GM23248 (cell line): ENCODE data around the gene TRAF3.

ENCODE experiments used
- EZH2 ChIP-seq: fragments of 200-600 bp; sonication (generic); IDR thresholded peaks from 2 replicates; pipeline ENCODE4 v1.6.1; 2018; ENCODE audit warnings: antibody characterized with exemption, mild to moderate bottlenecking; ENCODE audit not compliant: insufficient read depth, poor library complexity, severe bottlenecking
- EZH2phosphoT487 ChIP-seq: fragments of 200-600 bp; sonication (generic); IDR thresholded peaks from 2 replicates; pipeline ENCODE4 v1.6.1; 2018; ENCODE audit warnings: antibody characterized with exemption, moderate library complexity, mild to moderate bottlenecking, low read depth; ENCODE audit not compliant: insufficient read depth

DNA sequence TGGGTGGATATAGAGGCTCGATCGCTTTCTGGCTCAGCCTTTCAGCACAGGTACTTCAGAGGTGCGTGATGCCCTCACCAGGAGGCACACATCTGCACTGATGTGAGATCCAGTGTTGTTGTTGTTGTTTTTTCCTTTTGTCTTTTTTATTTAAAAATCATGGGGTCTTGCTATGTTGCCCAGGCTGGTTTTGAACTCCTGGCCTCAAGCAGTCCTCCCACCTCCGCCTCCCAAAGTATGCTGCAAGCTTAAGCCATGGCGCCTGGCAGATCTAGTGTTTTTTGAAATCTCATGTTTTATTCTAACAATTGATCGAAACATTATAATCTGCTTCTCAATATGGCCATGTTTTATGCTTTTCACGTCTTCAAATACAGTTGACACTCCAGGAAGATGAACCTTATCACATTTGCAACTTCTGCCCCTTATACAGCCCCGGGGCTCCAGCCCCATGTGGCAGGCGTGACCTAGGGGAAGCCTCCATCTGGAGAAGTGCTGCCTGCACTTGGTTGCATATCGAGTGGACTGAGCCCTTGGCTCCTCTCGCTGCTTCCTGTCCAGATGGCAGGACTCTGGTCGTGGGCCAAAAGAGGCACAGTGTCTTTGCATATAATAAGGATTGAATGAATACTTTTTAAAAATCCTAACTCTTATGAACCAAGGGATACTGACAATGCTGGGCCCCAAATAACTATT lies 71.7 kb downstream of the TRAF3 start:
- TF ChIP-seq EZH2 (no peak), EZH2phosphoT487 (no peak)
